ENCODE data around the gene CUTC.
"Not testable (repeated sequence)": the region's sequence is repeated elsewhere in the genome, so short reads cannot be mapped to it uniquely, and the experiment has no call there.

Gene CUTC

GRCh38 chr10:99709480-99710229 is 22.4 kb upstream of the CUTC start:
- Histone ChIP-seq H3K27ac (ENCODE audit: low read depth, low read length) (no peak overlapping the region), H3K9ac (ENCODE audit: low read length in 5 of 5) (no peak overlapping the region), H3K4me1 (ENCODE audit: control insufficient read depth in 5 of 5, insufficient read depth in 5 of 5, low read length in 5 of 5) (peaks cover 0 to 4% (median 0%) of the 10 kb centered on the region in 5 donors), H3K4me3 (ENCODE audit: low read depth in 1 of 5, low read length in 5 of 5) (no peak overlapping the region), H3K9me3 (ENCODE audit: control insufficient read depth in 5 of 5, low read length in 5 of 5) (no peaks in the 10 kb centered on the region), H3K27me3 (ENCODE audit: control insufficient read depth in 5 of 5, insufficient read depth in 4 of 5, low read length in 5 of 5) (no peaks in the 10 kb centered on the region), H3K36me3 (ENCODE audit: control insufficient read depth in 5 of 5, insufficient read depth in 5 of 5, low read length in 5 of 5) (peaks cover 16 to 54% (median 38%) of the 10 kb centered on the region in 5 donors)

- peaks cover 17 to 54% (median 42%) of the 10 kb centered on the region in 5 donors for H3K36me3 ChIP-seq (ENCODE audit: control insufficient read depth in 5 of 5, insufficient read depth in 5 of 5, low read length in 5 of 5)
- H3K9ac ChIP-seq (ENCODE audit: low read length in 5 of 5), result no peak overlapping the region
- H3K27ac ChIP-seq (ENCODE audit: low read depth, low read length), result no peak overlapping the region
- peaks cover 0 to 4% (median 0%) of the 10 kb centered on the region in 5 donors for H3K4me1 ChIP-seq (ENCODE audit: control insufficient read depth in 5 of 5, insufficient read depth in 5 of 5, low read length in 5 of 5)
- H3K9me3 ChIP-seq (ENCODE audit: control insufficient read depth in 5 of 5, low read length in 5 of 5), result no peaks in the 10 kb centered on the region
- no peaks in the 10 kb centered on the region for H3K27me3 ChIP-seq (ENCODE audit: control insufficient read depth in 5 of 5, insufficient read depth in 4 of 5, low read length in 5 of 5)
- no peak overlapping the region for H3K4me3 ChIP-seq (ENCODE audit: low read depth in 1 of 5, low read length in 5 of 5)
Measured at GRCh38 chr10:99711129-99711719, 20.8 kb upstream of the CUTC start.

GRCh38 chr10:99714446-99714845 is 17.6 kb upstream of the CUTC start:
- peaks cover 25 to 73% (median 51%) of the 10 kb centered on the region in 5 donors for H3K36me3 ChIP-seq (ENCODE audit: control insufficient read depth in 5 of 5, insufficient read depth in 5 of 5, low read length in 5 of 5)

GRCh38 chr10:99720387-99720786 is 11.6 kb upstream of the CUTC start:
- H3K4me1 ChIP-seq (ENCODE audit: control insufficient read depth in 5 of 5, insufficient read depth in 5 of 5, low read length in 5 of 5), result no peaks in the 10 kb centered on the region
- no peak overlapping the region for H3K9ac ChIP-seq (ENCODE audit: low read length in 5 of 5)
- no peak overlapping the region for H3K4me3 ChIP-seq (ENCODE audit: low read depth in 1 of 5, low read length in 5 of 5)
- no peak overlapping the region for H3K27ac ChIP-seq (ENCODE audit: low read depth, low read length)
- no peaks in the 10 kb centered on the region for H3K27me3 ChIP-seq (ENCODE audit: control insufficient read depth in 5 of 5, insufficient read depth in 4 of 5, low read length in 5 of 5)
- H3K9me3 ChIP-seq (ENCODE audit: control insufficient read depth in 5 of 5, low read length in 5 of 5), result no peaks in the 10 kb centered on the region
- peaks cover 30 to 82% (median 68%) of the 10 kb centered on the region in 5 donors for H3K36me3 ChIP-seq (ENCODE audit: control insufficient read depth in 5 of 5, insufficient read depth in 5 of 5, low read length in 5 of 5)

More at GRCh38 chr10:99714446-99714845, 17.6 kb upstream of the CUTC start:
- Histone ChIP-seq H3K9ac (ENCODE audit: low read length in 5 of 5) (peak overlapping the region in 1 of 5 donors; percentile 35), H3K9me3 (ENCODE audit: control insufficient read depth in 5 of 5, low read length in 5 of 5) (no peaks in the 10 kb centered on the region), H3K27ac (ENCODE audit: low read depth, low read length) (no peak overlapping the region), H3K27me3 (ENCODE audit: control insufficient read depth in 5 of 5, insufficient read depth in 4 of 5, low read length in 5 of 5) (no peaks in the 10 kb centered on the region), H3K4me3 (ENCODE audit: low read depth in 1 of 5, low read length in 5 of 5) (no peak overlapping the region), H3K4me1 (ENCODE audit: control insufficient read depth in 5 of 5, insufficient read depth in 5 of 5, low read length in 5 of 5) (no peaks in the 10 kb centered on the region)

- Histone ChIP-seq H3K4me1 (ENCODE audit: control insufficient read depth in 5 of 5, insufficient read depth in 5 of 5, low read length in 5 of 5) (peaks cover 1 to 27% (median 24%) of the 10 kb centered on the region in 5 donors), H3K4me3 (ENCODE audit: low read depth in 1 of 5, low read length in 5 of 5) (no peak overlapping the region), H3K27ac (ENCODE audit: low read depth, low read length) (no peak overlapping the region), H3K27me3 (ENCODE audit: control insufficient read depth in 5 of 5, insufficient read depth in 4 of 5, low read length in 5 of 5) (no peaks in the 10 kb centered on the region), H3K9ac (ENCODE audit: low read length in 5 of 5) (no peak overlapping the region), H3K36me3 (ENCODE audit: control insufficient read depth in 5 of 5, insufficient read depth in 5 of 5, low read length in 5 of 5) (peaks cover 17 to 40% (median 27%) of the 10 kb centered on the region in 5 donors), H3K9me3 (ENCODE audit: control insufficient read depth in 5 of 5, low read length in 5 of 5) (no peaks in the 10 kb centered on the region)
Measured at GRCh38 chr10:99730026-99730425, 2.0 kb upstream of the CUTC start.

GRCh38 chr10:99731306-99732032 is 565 bp upstream of the CUTC start:
- H3K27me3 ChIP-seq (ENCODE audit: control insufficient read depth in 5 of 5, insufficient read depth in 4 of 5, low read length in 5 of 5), result no peaks in the 10 kb centered on the region
- H3K36me3 ChIP-seq (ENCODE audit: control insufficient read depth in 5 of 5, insufficient read depth in 5 of 5, low read length in 5 of 5), result peaks cover 8 to 26% (median 12%) of the 10 kb centered on the region in 5 donors
- H3K4me1 ChIP-seq (ENCODE audit: control insufficient read depth in 5 of 5, insufficient read depth in 5 of 5, low read length in 5 of 5), result peaks cover 1 to 38% (median 26%) of the 10 kb centered on the region in 5 donors
- H3K9ac ChIP-seq (ENCODE audit: low read length in 5 of 5), result peak overlapping the region; percentile 77 to 99 (median 95)
- H3K9me3 ChIP-seq (ENCODE audit: control insufficient read depth in 5 of 5, low read length in 5 of 5), result no peaks in the 10 kb centered on the region
- peak overlapping the region; percentile 93 for H3K27ac ChIP-seq (ENCODE audit: low read depth, low read length)
- peak overlapping the region; percentile 81 to 100 (median 99) for H3K4me3 ChIP-seq (ENCODE audit: low read depth in 1 of 5, low read length in 5 of 5)

GRCh38 chr10:99733366-99733765 is 1.3 kb downstream of the CUTC start:
- Histone ChIP-seq H3K27ac (ENCODE audit: low read depth, low read length) (no peak overlapping the region), H3K4me1 (ENCODE audit: control insufficient read depth in 5 of 5, insufficient read depth in 5 of 5, low read length in 5 of 5) (peaks cover 1 to 38% (median 26%) of the 10 kb centered on the region in 5 donors), H3K4me3 (ENCODE audit: low read depth in 1 of 5, low read length in 5 of 5) (peak overlapping the region; percentile 35 to 100 (median 64)), H3K36me3 (ENCODE audit: control insufficient read depth in 5 of 5, insufficient read depth in 5 of 5, low read length in 5 of 5) (peaks cover 4 to 19% (median 11%) of the 10 kb centered on the region in 5 donors), H3K9me3 (ENCODE audit: control insufficient read depth in 5 of 5, low read length in 5 of 5) (no peaks in the 10 kb centered on the region), H3K27me3 (ENCODE audit: control insufficient read depth in 5 of 5, insufficient read depth in 4 of 5, low read length in 5 of 5) (no peaks in the 10 kb centered on the region), H3K9ac (ENCODE audit: low read length in 5 of 5) (peak overlapping the region in 3 of 5 donors; percentile 4 to 35 (median 30))

GRCh38 chr10:99734111-99734510 is 2.1 kb downstream of the CUTC start:
- Histone ChIP-seq H3K36me3 (ENCODE audit: control insufficient read depth in 5 of 5, insufficient read depth in 5 of 5, low read length in 5 of 5) (peaks cover 7 to 17% (median 11%) of the 10 kb centered on the region in 5 donors), H3K4me3 (ENCODE audit: low read depth in 1 of 5, low read length in 5 of 5) (peak overlapping the region in 2 of 5 donors; percentile 35 to 81), H3K4me1 (ENCODE audit: control insufficient read depth in 5 of 5, insufficient read depth in 5 of 5, low read length in 5 of 5) (peaks cover 1 to 42% (median 26%) of the 10 kb centered on the region in 5 donors)
- not testable (repeated sequence) for H3K9me3 ChIP-seq (ENCODE audit: control insufficient read depth in 5 of 5, low read length in 5 of 5); H3K27me3 ChIP-seq (ENCODE audit: control insufficient read depth in 5 of 5, insufficient read depth in 4 of 5, low read length in 5 of 5); H3K9ac ChIP-seq (ENCODE audit: low read length in 5 of 5); H3K27ac ChIP-seq (ENCODE audit: low read depth, low read length)

- Histone ChIP-seq H3K27ac (ENCODE audit: low read depth, low read length) (no peak overlapping the region), H3K4me3 (ENCODE audit: low read depth in 1 of 5, low read length in 5 of 5) (no peak overlapping the region), H3K36me3 (ENCODE audit: control insufficient read depth in 5 of 5, insufficient read depth in 5 of 5, low read length in 5 of 5) (peaks cover 39 to 60% (median 48%) of the 10 kb centered on the region in 5 donors), H3K9ac (ENCODE audit: low read length in 5 of 5) (no peak overlapping the region), H3K9me3 (ENCODE audit: control insufficient read depth in 5 of 5, low read length in 5 of 5) (peaks cover 2 to 13% (median 10%) of the 10 kb centered on the region in 5 donors), H3K27me3 (ENCODE audit: control insufficient read depth in 5 of 5, insufficient read depth in 4 of 5, low read length in 5 of 5) (no peaks in the 10 kb centered on the region), H3K4me1 (ENCODE audit: control insufficient read depth in 5 of 5, insufficient read depth in 5 of 5, low read length in 5 of 5) (peaks cover 0 to 37% (median 13%) of the 10 kb centered on the region in 5 donors)
Measured at GRCh38 chr10:99740260-99740659, 8.2 kb downstream of the CUTC start.

Data from subcutaneous abdominal adipose tissue (tissue), 5 donors.